HFF-Myc (cell line): ENCODE data around the gene PNPLA1.

Experiments
- DNase-seq: peaks from one replicate; pipeline ENCODE4 v3.0.0-alpha.2; 2011; ENCODE audit warnings: low read depth; ENCODE audit errors: extremely low read depth
- H3K4me3 ChIP-seq: replicated peaks from 2 replicates; pipeline ENCODE4 v1.5.1; 2011; ENCODE audit warnings: low read depth, mild to moderate bottlenecking, control low read depth, low read length
- TF ChIP-seq, protein P1 (sequence below): IDR thresholded peaks from 2 replicates; pipeline ENCODE4 v1.5.1; 2012; ENCODE audit warnings: mild to moderate bottlenecking, low read depth, low read length, control low read depth; ENCODE audit errors: missing control alignments

Gene PNPLA1

DNA sequence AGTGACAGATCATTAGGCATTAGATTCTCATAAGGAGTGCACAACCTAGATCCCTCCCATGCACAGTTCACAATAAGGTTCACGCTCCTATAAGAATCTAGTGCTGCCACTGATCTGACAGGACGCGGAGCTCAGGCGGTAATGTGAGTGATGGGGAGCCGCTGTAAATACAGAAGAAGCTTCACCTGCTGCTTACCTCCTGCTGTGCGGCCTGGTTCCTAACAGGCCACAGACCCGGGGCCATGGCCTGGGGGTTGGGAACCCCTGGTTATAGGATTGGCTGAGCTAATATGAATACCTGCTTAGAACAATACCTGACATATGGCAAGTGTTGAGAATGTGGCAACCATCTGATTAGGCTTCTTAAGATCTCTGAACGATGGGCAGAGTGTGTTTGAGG, 2.4 kb downstream of the PNPLA1 start:
- no peak for DNase-seq
- H3K4me3 ChIP-seq: no peak overlapping the region
- TF ChIP-seq, protein P1, sequence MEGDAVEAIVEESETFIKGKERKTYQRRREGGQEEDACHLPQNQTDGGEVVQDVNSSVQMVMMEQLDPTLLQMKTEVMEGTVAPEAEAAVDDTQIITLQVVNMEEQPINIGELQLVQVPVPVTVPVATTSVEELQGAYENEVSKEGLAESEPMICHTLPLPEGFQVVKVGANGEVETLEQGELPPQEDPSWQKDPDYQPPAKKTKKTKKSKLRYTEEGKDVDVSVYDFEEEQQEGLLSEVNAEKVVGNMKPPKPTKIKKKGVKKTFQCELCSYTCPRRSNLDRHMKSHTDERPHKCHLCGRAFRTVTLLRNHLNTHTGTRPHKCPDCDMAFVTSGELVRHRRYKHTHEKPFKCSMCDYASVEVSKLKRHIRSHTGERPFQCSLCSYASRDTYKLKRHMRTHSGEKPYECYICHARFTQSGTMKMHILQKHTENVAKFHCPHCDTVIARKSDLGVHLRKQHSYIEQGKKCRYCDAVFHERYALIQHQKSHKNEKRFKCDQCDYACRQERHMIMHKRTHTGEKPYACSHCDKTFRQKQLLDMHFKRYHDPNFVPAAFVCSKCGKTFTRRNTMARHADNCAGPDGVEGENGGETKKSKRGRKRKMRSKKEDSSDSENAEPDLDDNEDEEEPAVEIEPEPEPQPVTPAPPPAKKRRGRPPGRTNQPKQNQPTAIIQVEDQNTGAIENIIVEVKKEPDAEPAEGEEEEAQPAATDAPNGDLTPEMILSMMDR: no peak

DNA sequence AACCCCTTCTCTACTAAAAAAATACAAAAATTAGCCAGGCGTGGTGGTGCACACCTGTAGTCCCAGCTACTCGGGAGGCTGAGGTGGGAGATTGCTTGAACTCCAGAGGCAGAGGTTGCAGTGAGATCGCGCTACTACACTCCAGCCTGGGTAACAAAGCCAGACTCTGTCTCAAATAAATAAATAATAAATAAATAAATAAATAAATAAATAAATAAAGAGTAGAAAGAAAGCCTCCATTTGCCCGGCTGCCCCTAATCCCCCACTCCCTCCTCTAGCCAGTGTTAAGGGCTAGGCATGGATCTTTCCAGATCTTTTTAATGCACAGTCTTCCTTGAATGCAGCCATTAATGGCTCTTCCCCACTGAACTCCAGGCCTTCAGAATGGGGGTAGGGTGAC, 3.2 kb downstream of the PNPLA1 start:
- DNase-seq: no peak
- H3K4me3 ChIP-seq: no peak overlapping the region
- TF ChIP-seq, protein P1: no peak

DNA sequence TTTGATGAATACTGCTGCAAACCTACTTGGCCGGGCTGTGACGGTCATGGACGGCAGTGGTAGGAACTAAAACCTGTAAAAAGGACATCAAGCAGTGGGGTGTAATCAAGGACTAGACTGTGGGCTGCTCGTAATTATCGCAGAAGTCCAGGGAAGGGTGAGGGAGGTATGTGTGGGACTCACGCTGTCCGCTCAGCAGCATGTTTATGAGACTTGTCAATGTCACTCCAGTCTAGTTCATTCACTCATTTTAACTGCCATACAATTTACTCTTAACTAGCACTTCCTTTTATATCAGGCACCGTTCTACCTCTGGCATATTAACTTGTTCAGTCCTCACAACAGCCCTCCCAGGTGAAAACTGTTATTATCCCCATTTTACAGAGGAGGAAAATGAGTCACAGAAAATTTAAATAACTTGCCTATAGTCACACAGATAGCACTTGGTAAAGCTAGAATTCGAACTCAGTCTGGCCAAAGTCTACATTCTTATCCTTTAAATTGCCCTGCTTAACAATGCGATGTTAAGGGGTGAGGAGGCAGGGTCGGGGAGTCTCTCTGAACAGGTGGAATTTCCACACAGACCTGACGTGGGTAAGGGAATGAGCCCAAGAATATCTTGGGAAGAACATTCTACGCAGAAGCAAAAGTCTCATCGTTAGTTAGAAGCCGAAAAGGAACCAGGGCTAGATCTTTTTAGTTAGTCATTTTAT, 4.1 kb downstream of the PNPLA1 start:
- TF ChIP-seq, protein P1: no peak
- H3K4me3 ChIP-seq: no peak overlapping the region
- no peak for DNase-seq

DNA sequence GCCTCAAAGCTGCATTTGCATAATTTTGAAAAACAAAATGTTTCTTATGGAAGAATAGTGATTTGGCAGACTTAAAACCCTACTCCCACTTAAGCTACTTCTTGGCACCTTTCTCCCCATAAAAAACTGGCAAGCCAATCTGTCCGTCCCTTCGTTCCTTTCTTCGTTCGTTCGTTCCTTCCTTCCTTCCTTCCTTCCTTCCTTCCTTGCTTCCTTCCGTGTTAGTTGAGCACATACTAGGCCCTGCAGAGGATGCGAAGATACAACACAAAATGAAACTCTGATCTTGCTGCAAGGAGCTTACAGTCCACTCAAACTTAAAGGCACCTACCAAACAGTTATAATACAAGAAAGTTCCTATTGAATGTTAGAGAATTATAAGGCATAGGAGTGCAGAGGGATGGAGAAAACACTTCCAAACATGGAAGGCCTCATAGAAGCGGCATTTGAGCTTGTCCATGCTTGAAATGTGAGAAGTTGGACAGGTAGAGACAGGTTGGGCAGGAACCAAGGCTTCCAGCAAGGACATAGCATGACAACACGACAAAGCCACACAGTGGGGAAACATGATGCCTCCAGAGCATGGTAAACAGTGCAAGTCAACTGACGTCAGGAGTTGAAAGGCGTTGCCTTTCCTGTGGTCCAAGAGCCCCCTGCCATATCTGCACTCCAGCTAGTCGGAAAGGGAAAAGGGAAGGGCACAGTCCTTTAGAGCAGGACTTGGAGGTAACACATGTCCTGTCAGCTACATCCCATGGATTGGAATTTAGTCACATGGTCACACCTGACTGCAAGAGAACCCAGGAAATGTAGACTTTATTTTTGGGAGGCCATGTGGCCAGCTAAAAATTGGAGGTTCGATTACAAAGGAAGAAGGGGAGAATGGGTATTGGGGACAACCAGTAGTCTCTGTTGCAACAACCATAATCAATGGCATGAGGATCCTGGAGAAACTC, 7.0 kb downstream of the PNPLA1 start:
- no peak for DNase-seq

DNA sequence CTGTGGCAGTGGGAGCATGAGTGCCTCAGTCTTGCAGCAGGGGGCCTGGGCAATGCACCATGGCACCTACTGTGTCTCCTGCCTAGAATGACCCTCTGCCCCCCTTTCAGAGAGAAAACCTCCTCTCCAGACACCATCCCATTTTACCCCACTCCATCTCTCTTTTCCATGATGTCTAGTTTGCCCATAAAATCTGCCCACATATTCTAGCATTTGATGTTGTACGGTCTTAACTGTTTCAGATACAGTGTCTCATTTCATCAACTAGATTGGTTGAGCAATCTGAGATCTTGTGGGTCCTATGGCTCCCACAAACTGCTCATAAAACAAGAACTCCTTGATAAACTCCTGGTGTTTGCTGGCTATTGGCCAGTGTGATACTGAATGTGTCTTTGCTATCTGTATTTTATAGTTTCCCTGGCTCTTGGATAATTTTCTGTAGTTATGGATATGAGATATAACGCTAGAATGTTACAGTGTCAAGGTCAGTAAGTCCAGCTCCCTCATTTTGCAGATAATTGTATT, 8.1 kb downstream of the PNPLA1 start:
- TF ChIP-seq, protein P1: no peak
- DNase-seq: no peak
- no peak overlapping the region for H3K4me3 ChIP-seq

More for the DNA sequence above, 7.0 kb downstream of the PNPLA1 start:
- TF ChIP-seq, protein P1: no peak
- H3K4me3 ChIP-seq: no peak overlapping the region

DNA sequence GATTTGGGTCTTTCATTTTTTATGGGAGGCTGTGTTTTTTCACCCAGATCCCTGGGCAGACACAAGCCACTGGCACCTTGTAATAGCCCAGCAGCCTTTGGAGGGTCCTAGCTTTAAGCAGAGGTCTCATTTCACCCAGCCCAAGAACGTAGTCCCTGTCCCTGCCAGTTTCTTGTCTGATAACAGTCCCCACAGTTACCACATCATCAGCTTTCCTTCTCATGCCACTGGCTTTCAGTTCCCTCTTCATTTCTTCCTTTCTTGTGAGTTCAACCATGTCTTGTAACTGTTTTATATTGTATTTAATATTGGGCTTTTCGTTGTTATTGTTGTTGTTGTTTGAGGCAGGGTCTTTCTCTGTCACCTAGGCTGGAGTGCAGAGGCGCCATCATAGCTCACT, 10.6 kb downstream of the PNPLA1 start:
- TF ChIP-seq, protein P1: no peak
- no peak overlapping the region for H3K4me3 ChIP-seq
- DNase-seq: no peak
